HepG2 (cell line): ENCODE results near the gene MRNIP.

ENCODE experiments used
- ARNTL ChIP-seq: sonication (generic); formaldehyde crosslinking; IDR thresholded peaks from 2 replicates; pipeline ENCODE4 v1.4.0; 2020; ENCODE audit warnings: mild to moderate bottlenecking, missing genetic modification reagents
- JUND ChIP-seq: sonication (generic); formaldehyde crosslinking; IDR thresholded peaks from 2 replicates; pipeline ENCODE4 v1.8.0; 2022; ENCODE audit warnings: mild to moderate bottlenecking, missing genetic modification reagents
- KLF11 ChIP-seq: IDR thresholded peaks from 2 replicates; pipeline ENCODE4 v1.6.1; 2016; ENCODE audit warnings: missing compliant biosample characterization
- TP53 ChIP-seq: sonication (generic); formaldehyde crosslinking; conservative IDR thresholded peaks from 2 replicates; pipeline ENCODE4 v1.4.0; 2020; ENCODE audit warnings: missing genetic modification reagents
- TRAFD1 ChIP-seq: sonication (generic); formaldehyde crosslinking; IDR thresholded peaks from 2 replicates; pipeline ENCODE4 v1.5.1; 2020; ENCODE audit warnings: missing genetic modification reagents, mild to moderate bottlenecking, borderline replicate concordance

- no peak for TF ChIP-seq TRAFD1
- TF ChIP-seq TP53, result no peak
- no peak for TF ChIP-seq JUND (CRISPR knock-in tag)
- TF ChIP-seq ARNTL (CRISPR knock-in tag), result no peak
- no peak for TF ChIP-seq KLF11 (CRISPR knock-in tag)
Observed at GRCh38 chr5:179901915-179902762, 43.5 kb upstream of the MRNIP start.
